Measurements from ENCODE around the gene CTIF.

The CTIF gene

DNA sequence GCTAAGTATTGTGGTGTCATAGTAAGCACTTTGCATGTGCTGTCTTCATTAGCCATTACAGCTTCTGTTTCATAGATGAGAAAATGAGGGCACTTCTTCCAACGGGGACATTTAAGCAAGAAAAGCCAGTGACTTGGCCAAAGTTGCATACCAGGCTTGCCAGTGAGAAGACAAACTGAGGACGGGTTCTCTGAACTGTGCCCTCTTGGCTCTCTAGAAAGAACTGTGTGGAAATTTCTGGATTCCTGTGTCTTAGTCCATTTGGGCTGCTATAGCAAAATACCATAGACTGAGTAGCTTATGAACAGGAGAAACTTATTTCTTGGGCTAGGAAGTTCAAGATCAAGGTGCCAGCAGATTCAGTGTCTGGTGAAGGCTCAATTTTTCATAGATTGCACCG lies 13.3 kb downstream of the CTIF start:
- DNase-seq: no peak

DNA sequence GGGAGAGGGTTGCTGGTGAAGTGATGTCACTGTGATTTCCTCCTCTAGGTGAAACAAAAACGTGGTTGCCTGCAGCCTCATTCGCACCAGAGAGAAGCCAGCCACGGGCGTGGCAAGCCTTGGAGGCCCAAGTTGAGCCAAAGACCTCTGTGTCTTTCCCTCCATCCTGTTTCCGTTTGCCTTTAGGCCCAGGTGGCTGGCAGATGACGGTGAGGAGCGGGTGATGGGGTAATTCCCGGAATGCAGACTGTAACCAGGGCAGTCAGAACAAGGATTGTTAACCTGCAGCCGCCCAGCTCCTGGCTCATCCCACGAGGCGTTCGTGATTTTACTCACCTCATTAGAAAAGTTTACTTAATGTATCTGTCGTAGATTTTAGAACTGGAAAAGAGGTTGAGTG lies 14.4 kb downstream of the CTIF start:
- no peak for DNase-seq

DNA sequence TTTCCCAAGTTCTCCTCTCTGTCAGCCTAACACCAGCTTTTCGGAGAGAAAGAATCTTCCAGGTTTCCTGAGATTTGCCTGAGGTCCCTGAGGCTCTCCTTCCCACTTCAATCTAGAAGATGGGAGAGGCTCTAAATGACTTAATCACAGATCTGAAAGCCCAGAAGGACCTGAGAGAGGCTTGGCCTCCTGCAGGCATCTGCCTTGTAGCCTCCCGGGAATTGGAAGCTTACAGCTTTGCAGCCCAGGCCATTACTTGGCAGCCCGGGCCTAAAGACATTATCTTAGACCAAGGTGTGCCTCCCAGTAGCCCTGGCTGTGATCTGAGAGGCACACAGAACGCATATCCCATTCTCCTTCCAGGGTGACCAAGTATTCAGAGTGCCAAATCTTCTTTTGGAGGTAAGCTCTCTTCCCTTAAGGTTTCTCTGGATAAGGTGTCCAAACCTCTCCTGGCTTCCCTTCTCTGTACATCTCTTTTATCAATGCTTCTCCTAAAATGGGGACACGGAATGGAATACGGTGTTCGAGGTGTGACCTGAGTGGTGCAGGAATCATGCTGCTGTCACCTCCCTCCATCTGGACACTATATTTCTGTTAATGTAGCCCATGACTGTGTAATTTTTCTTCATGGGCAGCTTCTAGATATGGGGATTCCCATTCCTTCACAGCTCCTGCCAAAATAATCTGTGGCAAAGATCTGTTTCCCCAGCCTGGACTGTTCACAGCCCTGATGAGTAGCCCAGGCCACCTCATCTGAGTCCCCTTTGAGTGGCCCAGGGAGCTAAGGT lies 16.0 kb downstream of the CTIF start:
- DNase-seq: no peak

DNA sequence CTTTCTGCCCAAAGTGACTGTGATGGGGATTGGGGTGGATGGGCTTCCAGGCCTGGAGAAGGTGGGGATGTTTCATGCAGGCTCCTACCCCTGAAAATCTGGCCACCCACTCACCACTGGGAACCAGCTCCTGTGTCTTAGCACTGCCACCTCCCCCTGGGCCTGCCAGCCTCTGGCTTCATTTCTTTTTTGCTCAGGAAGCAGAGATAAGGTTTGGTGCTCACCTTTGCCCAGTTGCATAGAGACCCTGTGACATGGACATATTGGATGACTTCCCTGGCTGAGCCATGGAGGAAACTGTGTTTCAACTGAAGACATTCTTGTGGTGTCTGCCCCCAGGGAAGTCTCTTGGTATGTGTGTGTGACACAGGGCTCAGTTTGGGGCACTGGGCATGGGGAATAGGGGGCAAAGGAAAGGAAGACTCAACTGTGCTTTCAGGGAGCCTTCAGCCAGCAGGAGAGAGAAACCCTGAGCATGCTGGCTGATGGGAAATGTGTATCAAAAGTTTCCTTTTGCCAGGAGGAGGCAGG lies 16.7 kb downstream of the CTIF start:
- DNase-seq: no peak

DNA sequence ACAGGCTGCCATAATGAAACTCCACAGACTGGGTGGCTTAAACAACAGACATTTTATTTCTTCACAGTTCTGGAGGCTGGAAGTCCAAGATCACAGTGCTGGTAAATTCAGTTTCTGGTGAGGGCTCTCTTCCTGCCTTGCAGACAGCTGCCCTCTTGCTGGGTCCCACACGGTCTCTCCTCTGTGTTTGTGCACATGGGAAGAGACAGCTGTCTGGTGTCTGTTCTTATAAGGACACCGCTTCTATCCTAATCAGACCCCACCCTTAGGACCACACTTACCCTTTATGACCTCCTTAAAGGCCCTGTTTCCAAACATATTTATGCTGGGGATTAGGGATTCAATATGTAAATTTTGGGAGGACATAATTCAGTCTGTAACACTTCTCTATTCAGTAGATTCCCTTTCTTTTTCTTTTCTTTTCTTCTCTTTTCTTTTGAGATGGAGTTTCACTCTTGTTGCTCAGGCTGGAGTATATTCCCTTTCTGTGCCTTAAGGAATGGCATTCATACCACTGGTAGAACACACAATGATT lies 18.9 kb downstream of the CTIF start:
- DNase-seq: no peak

DNA sequence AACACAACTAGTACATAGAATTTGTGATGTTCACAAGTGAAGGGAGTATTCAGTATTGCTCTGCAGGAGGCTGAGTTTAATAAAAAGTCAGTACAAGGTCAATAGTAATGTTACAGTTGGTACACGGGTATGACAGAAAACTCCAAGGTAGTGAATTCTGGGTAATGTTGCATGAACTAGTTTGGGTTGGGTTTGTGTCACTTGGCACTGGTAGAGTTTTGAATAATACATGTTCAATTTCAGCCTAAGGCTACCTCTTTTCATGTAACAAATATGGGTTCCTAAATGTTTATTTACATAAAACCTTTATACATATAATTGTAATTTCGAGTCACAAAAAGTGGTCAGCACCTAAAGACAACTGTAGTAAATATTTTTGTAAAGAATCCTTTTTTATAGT lies 19.4 kb downstream of the CTIF start:
- DNase-seq: no peak

DNA sequence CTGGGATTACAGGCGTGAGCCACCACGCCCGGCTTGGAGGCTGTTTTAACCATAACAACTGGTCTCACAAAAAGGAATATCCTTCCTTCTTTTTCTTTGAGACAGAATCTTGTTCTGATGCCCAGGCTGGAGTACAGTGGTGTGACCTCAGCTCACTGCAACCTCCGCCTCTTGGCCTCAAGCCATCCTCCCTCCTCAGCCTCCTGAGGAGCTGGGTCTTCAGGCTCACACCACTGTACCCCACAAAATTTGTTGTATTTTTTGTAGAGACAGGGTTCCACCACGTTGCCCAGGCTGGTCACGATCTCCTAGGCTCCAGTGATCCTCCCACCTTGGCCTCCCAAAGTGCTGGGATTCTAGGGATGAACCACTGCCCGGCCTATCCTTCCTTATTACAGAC lies 21.7 kb downstream of the CTIF start:
- no peak for DNase-seq

DNA sequence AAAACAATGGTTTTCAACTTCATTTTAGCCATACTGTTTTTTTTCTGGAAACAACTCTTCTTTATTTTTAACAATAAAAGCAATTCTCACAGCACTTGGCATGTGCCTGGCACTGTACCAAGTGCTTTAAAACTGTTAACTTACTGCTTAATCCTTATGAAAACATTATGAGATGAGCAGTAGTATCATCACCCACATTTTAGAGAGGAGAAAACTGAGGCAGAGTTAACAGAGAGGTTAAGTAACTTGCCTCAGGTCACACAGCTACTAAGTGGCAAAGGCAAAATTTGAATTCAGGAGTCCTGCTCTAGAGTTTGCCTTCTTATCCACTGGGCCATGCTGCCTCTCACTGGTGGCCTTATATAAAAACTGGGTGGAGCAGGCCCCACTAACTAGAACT lies 23.2 kb downstream of the CTIF start:
- DNase-seq: peak; percentile 37

DNA sequence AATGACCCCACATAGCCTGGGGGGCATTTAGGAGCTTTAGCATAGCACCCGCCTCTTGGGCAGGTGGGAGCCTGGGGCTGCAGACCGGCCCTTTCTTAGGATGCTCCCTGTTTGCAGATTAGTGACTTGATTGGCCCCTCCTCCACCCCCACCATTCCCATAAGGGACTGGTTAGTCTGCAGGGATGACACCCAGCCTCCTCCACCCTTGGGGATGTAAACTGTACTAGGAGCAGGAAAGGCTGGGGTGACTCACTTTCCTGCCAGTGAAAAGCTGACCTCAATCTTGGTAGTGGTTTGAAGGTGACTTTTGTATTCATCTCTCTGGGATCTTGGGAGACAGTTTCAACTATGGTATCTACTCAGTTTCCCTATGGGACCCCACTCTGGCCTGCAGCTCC lies 24.2 kb downstream of the CTIF start:
- no peak for DNase-seq

DNA sequence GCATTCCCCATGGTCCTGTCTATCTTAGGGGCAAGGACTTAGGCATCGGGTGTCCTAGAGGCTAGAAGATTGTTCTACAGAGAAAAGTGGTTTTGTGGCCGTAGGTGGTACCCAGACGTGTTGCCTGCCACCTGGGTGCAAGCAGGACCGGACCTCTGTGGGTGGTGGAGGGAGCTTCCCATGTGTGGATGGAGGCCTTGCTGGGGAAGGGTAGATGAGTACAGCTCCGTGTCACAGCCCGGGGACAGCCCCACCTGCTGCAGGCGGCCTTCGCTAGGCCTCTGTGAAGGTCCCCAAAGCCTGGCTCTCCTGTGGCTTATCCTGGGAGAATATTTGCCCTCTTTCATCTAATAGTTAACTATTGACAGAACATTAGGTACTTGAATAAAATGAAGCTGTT lies 25.3 kb downstream of the CTIF start:
- no peak for DNase-seq

DNA sequence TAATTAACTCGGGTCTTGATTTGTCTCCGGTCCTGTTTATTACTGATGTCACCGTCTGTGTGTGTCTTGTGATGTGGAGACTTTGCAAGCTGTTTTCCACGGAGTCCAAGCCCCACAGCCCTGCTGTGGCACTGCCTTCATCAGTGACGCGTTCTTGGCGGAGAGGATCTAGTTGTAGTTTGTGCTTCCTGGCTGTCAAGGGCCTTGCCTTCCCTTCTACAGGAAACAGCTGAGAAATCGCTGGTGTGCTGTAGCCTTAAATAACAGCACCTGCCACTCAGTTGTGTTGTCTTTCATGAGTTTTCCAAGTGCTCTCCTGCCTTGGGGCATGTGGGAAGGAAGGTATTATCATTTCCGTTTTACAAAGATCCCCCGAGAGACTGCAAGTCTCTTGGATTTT lies 26.3 kb downstream of the CTIF start:
- DNase-seq: peak; percentile 16

DNA sequence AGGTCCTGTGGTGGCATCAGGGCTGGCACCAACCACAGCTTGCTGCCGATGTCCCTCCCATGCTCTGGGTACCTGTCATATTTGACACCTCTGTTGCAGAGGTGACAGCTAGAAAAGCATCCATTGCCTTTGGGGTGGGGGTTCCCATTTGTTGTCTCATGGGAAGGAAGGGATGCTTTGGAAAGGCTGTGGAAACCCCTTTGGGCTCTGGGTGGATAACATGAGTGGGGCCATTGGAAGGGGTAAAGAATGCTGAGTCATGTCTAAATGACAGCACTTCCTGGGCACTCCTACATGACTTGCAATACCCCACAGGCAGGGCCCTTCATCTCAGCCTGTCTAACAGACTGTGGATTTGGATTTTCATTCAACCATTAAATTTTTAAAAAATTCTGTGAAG lies 27.8 kb downstream of the CTIF start:
- DNase-seq: peak; percentile 65

DNA sequence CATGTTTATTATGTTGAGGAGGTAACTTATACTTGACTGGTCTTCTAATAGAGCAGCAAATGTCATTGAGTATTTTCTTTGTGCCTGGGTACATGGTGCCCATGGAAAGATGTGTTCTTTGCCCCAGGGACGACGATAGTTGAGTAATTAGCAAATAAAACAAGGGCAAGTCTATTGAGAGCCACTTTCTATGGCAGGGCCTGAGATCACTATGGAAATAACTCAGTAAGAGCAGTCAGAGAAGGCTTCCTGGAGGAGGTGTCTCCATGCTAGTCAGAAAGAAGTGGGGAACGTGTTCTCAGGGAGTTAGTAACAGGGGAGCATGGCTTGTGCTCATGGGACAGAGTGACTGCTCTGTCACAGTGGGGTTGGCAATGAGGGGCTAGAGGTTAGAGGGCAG lies 28.6 kb downstream of the CTIF start:
- DNase-seq: no peak

DNA sequence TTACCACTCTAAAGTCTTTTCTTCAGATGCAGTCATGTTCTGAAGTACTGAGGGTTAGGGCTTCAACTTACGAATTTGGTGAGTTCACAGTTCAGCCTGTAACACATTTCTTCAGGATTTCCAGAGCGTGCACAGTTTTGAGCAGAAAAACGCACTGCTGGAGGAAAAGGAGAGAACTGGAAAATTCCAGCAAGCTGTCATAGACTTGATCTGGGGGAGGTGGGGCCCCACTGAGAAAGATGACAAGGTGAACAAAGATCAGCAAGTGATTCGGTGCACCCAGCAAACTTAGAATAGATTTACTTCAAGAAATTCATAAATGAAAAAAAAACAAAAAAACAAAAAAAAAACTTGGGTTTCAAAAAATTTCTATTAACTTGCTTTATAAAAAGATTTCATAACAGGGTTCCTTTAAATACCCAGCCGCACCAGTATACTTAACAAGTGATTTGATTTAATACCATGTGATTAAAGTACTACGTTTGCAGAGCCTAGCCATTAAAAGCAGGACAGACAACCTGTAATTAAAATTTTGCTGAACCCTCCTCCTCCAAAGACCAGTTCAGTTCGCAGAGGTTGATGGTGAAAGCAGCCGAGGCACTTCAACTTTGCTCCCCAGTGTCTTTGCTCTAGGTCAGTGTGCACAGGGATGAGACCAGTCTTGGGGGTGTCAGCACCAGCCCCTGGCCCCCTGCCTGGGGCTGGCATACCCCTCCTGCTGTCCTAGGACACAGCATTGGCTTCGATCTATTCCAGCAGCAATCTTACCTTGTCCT lies 30.5 kb downstream of the CTIF start:
- DNase-seq: no peak

DNA sequence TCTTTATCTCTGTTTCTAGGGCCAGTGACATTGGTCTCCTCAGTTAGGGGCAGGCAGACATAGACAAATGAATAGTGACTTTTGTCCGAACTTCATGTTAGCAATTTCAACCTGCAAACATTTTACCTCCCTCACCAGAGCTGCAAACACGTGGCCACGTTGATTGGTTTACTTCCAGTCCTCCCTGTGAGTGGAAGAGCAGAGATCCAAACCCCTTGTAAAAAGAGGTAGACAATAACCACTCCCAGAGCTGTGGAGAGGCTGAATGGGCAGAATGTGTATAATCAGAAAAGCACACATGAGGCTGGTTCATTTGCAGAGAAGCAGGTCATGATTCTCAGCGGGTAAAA lies 31.1 kb downstream of the CTIF start:
- DNase-seq: no peak

DNA sequence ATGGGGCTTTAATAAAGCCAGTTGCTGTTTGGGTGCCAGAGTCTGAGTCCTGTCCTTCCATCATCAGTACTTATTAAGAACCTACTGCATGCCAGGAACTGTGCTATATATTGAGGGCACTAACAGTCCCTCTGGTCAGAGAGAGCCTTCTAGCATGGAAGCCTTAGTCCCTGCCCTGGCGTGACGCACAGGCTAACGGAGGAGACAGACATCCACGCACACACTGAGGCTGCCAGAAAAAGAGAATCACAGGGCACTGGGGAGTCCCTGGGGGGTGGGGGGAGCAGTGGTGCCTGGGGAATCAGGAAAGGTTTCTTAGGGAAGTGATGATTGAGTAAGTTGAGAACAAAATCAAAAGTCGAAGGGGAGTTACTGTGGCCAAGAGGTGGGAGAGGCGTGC lies 31.5 kb downstream of the CTIF start:
- DNase-seq: no peak

DNA sequence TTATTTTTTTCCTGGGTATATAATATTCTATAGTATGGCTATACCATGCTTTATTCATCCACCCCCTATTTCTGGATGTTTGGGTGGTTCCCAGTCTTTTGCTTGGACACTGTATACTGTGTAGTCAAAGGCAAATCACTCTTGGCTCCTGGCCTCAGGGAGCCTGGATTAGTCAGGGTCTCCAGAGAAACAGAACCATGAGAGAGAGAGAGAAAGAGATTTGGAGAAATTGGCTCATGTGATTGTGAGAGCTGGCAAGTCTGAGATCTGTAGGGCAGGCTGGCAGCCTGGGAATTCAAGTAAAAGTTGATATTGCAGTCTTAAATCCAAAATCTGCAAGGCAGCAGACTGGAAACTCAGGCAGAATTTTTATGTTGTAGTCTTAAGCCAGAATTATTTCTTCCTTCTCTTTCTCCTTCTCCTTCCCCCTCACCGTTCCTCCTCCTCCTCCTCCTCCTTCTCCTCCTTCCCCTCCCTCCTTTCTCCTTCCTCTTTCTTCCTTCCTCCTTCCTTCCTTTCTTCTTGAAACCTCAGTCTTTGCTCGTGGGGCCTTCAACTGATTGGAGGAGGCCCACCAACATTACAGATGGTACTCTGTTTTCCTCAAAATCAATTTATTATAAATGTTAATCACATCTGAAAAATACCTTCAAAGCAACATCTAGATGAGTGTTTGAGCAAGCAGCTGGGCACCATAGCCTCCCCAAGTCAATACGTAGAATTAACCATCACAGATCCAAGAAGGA lies 33.0 kb downstream of the CTIF start:
- DNase-seq: no peak

DNA sequence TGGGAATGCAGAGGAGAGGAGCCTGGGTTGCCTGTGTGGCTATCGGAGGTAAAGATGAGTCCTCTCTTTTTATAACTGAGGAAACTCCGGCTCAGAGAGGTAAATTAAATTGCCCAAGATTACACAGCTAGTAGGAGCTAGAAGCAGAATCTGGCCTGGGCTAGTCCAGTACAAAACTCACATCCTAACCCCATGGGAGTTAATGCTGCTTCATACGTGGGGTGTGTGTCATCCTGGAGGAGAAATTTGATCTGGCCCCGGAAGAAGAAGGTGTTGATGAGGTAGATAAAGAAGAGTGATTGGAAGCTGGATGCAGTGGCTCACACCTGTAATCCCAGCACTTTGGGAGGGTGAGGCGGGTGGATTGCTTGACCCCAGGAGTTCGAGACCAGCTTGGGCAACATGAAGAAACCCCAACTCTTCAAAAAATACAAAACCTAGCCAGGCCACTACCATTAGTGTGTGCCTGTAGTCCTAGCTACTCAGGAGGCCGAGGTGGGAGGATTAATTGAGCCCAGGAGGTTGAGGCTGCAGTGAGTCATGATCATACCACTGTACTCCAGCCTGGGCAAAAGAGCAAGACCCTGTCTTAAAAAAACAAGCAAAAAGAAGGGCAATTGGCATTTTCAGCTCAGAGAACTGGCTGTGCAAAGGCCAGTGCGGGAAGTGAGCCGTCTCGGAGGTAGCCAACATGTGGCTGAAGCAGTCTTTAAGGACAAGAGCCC lies 33.7 kb downstream of the CTIF start:
- no peak for DNase-seq

DNA sequence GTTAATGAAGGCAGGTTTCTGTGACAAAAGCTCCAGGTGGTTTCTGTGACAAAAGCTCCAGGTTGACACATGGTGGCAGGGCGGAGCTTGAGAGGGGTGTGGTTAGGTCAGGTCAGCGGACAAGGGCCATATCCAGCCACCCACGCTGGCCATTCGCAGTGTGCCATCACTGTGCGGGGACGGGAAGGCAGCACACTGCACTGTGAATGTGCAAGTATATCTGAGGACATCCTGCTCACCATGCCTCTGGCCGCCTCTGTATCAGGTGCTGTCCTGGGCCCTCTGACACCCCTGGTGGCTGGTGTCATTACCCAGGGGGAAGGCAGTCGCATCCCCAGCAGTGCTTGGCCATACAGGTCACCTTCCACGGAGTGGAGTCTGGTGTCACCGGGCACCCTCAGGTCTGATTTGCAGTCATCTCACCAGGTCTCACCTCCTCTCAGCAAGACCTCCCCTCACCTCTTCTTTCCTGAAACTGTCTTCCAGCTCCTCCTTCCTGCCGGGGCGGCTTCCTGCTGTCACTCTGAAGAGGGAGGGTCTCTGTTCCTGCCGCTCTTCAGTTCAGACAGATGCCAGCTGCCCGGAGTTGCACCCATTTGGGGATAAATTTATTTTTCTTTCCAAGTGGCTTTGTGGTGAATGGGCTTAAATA lies 34.9 kb downstream of the CTIF start:
- DNase-seq: no peak

DNA sequence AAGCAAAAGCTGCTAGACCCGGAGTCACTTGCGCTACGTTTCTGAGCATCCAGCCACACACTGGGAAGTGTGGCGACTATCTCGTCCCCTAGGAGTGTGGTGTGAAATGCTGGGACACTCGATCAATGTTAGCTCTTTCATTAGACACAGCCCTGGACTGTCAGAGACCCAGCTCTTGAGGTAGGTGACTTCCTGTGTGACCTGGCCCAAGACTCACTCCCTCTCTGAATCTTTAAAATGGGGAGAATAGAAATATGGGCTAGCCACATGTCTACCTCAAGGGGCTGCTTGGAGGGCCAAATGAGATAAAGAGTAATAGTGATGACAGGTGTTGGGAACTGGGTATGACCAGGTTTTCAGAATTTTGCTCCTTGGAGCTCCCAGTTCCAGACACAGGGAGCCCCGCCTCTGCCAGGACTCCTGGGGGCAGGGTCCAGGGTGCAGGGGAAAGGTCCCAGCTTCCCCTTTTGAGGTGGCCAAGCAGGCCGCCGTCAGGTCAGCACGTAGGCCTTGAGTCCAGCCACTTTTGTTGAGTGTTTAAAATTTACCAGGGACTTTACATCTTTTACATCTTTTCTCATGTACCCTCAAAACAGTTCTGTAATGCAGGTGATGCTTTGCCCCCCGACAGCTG lies 36.0 kb downstream of the CTIF start:
- no peak for DNase-seq

DNA sequence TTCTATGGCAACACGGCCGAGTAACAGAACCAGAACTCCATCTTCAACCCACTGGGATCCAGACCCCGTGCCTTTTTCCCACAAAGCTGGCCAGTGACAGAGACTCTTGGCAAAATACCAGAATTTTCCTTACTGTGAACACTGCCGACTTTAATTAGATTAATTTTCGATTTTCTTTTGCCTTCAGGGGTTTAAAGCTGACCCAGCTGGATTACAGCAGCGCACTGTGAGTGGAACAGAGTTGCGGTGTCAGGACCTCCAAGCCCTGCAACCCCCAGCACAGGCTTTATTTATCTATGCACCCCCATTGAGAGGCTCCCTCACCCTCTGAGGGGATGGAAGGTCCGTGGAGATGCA lies 36.4 kb downstream of the CTIF start:
- no peak for DNase-seq

All from hematopoietic multipotent progenitor cell treated with erythropoietin and hydrocortisone succinate and interleukin-3 and kit ligand, for 4 days (in vitro differentiated cells).